GM12878 (cell line): Measurements from ENCODE around the gene ANGPTL2. TPM values are rescaled to one million over a fixed set of nuclear protein-coding genes. Genes with fewer than 3 reads are reported as not detected.

ENCODE experiments used
- ATAC-seq: fragments of 200-7000 bp; cut with Tn5 transposase; 3 replicates; pipeline ENCODE4 v1.9.1; 2020; ENCODE audit warnings: mild to moderate bottlenecking, moderate library complexity
- BruUV-seq: library from RNA; stranded (reverse); fragments of 400-500 nt; replicated peaks from 2 replicates; lab custom pipeline; 2021; lab: Mats Ljungman, UMichigan
- CTCF ChIA-PET: fragments of 300-600 bp; sonication (Branson Sonifier 250); formaldehyde crosslinking; extraction: SDS; loops from one replicate; lab custom pipeline; 2021; ENCODE audit warnings: inconsistent platforms; lab: Yijun Ruan, JAX
- POLR2A ChIA-PET: fragments of 350-600 bp; formaldehyde crosslinking; extraction: SDS; loops from one replicate; lab custom pipeline; 2021; ENCODE audit warnings: inconsistent platforms; lab: Charles Lee
- RAD21 ChIA-PET: fragments of 300-600 bp; sonication (Branson Sonifier 250); formaldehyde crosslinking; loops from one replicate; lab custom pipeline; 2023; ENCODE audit warnings: antibody characterized with exemption; ENCODE audit not compliant: unreplicated experiment; lab: Charles Lee
- SMC1A ChIA-PET: fragments of 300-600 bp; sonication (Branson Sonifier 250); formaldehyde crosslinking; loops from one replicate; lab custom pipeline; 2023; ENCODE audit not compliant: unreplicated experiment, uncharacterized antibody; lab: Charles Lee
- DNase-seq: peaks from one replicate; pipeline ENCODE4 v3.0.0-alpha.2; 2011; ENCODE audit warnings: low read depth, low spot score
- FAIRE-seq: peaks from 3 replicates; lab custom pipeline; 2011; peaks lifted over from hg19 to GRCh38; lab: Jason Lieb, UNC
- H2AFZ ChIP-seq: 2 replicates; pipeline ENCODE4 v1.6.0; 2011; ENCODE audit warnings: low read depth, low read length, control low read depth; ENCODE audit not compliant: control insufficient read depth
- H3K27ac ChIP-seq: 2 replicates; pipeline ENCODE4 v1.5.1; 2011; ENCODE audit warnings: control low read depth; ENCODE audit not compliant: control insufficient read depth, insufficient read depth
- H3K27me3 ChIP-seq, 2 experiments: replicated peaks in 1 of 2; 2 replicates each; pipeline versions ENCODE4 v1.6.0 to v1.6.1; 2011; ENCODE audit warnings: low read length in 1 of 2; ENCODE audit not compliant: control insufficient read depth in 2 of 2, insufficient read depth in 2 of 2
- H3K36me3 ChIP-seq, 2 experiments: 2 replicates each; pipeline ENCODE4 v1.5.1; 2011; ENCODE audit warnings: low read length in 1 of 2; ENCODE audit not compliant: control insufficient read depth in 2 of 2, insufficient read depth in 2 of 2
- H3K4me1 ChIP-seq: 2 replicates; pipeline ENCODE4 v1.6.1; 2011; ENCODE audit warnings: mild to moderate bottlenecking, low read length, moderate library complexity, mixed read lengths; ENCODE audit not compliant: control insufficient read depth, insufficient read depth
- H3K4me2 ChIP-seq: 2 replicates; pipeline ENCODE4 v1.6.0; 2011; ENCODE audit warnings: control low read depth; ENCODE audit not compliant: control insufficient read depth, insufficient read depth
- H3K4me3 ChIP-seq: fragments of 200-600 bp; sonication (generic); 2 replicates; pipeline ENCODE4 v1.5.1; 2016
- H3K79me2 ChIP-seq: 2 replicates; pipeline ENCODE4 v1.6.0; 2011; ENCODE audit warnings: low read length; ENCODE audit not compliant: control insufficient read depth, insufficient read depth
- H3K9ac ChIP-seq: 2 replicates; pipeline ENCODE4 v1.8.0; 2011; ENCODE audit warnings: low read length, control low read depth, mixed read lengths; ENCODE audit not compliant: control insufficient read depth, insufficient read depth
- H3K9me3 ChIP-seq: replicated peaks from 3 replicates; pipeline ENCODE4 v1.5.1; 2011; ENCODE audit warnings: mild to moderate bottlenecking, low read length; ENCODE audit not compliant: control insufficient read depth, insufficient read depth
- H4K20me1 ChIP-seq: 2 replicates; pipeline ENCODE4 v1.6.0; 2011; ENCODE audit not compliant: control insufficient read depth, insufficient read depth
- ATF7 ChIP-seq: fragments of 450-650 bp; IDR thresholded peaks from 2 replicates; pipeline ENCODE4 v1.6.1; 2016; ENCODE audit warnings: low read depth, mild to moderate bottlenecking
- CBX3 ChIP-seq: fragments of 200-600 bp; sonication (generic); IDR thresholded peaks from 2 replicates; pipeline ENCODE4 v1.6.1; 2016; ENCODE audit warnings: low read depth, borderline replicate concordance
- MEF2A ChIP-seq: IDR thresholded peaks from 2 replicates; pipeline ENCODE4 v1.6.1; 2011; ENCODE audit warnings: low read depth, mild to moderate bottlenecking, low read length, moderate library complexity; ENCODE audit not compliant: insufficient read depth
- NBN ChIP-seq: fragments of 450-650 bp; IDR thresholded peaks from 2 replicates; pipeline ENCODE4 v1.6.1; 2016
- SRF ChIP-seq, 2 experiments: IDR thresholded peaks; 2 replicates each; pipeline ENCODE4 v1.6.1; 2011; ENCODE audit warnings: low read depth in 2 of 2, low read length in 2 of 2, mild to moderate bottlenecking in 1 of 2, moderate library complexity in 1 of 2
- ZNF622 ChIP-seq: fragments of 450-650 bp; IDR thresholded peaks from 2 replicates; pipeline ENCODE4 v1.6.1; 2017; ENCODE audit warnings: mild to moderate bottlenecking, inconsistent platforms
- WGBS: methylation state at CpG from one replicate; pipeline ENCODE4 v1.1.6; 2016; ENCODE audit warnings: low lambda C conversion rate; ENCODE audit not compliant: insufficient replicate concordance, insufficient coverage; ENCODE audit errors: missing lambda C conversion rate; 5-methylcytosine and 5-hydroxymethylcytosine counted together
- in situ Hi-C: fragments of 300-500 bp; cut with MboI; formaldehyde crosslinking; loops from 9 replicates; pipeline ENCODE4 v1.14.3; 2018; ENCODE audit warnings: mixed read lengths
- intact Hi-C: fragments of 100-400 bp; cut with micrococcal nuclease; formaldehyde crosslinking; loops from one replicate; pipeline ENCODE4 v1.14.2; 2022; ENCODE audit not compliant: unreplicated experiment
- polyA plus RNA-seq, 11 experiments: library from polyadenylated mRNA; depleted of rRNA in 4 of 11; unstranded in 6 of 11; stranded (reverse) in 5 of 11; fragments of >200 nt; fragmentation: Nextera tagmentation in 4 of 11; fragmentation: Illumina TruSeq in 1 of 11; extraction: Ambion mirVana in 4 of 11; extraction: Trizol in 1 of 11; gene quantifications; 1 replicate in 1 of 11; 2 replicates in 10 of 11; pipeline versions ENCODE4 v1.2.1 to v1.2.3, GENCODE V29; 2011 to 2016; ENCODE audit warnings: inconsistent platforms in 2 of 11, missing spikeins in 2 of 11, low read depth in 1 of 11
- total RNA-seq, 4 experiments: library from RNA; depleted of rRNA in 3 of 4; stranded (reverse); fragments of >200 nt in 3 of 4; fragmentation: Illumina TruSeq in 1 of 4; extraction: Trizol in 1 of 4; gene quantifications; 2 replicates each; pipeline versions ENCODE4 v1.2.1 to v1.2.3, GENCODE V29; 2013 to 2021

ANGPTL2 gene
- total and polyA plus RNA-seq, 10 of the 15 experiments (the other 5 are each of a cell fraction or from before 2014, with no cell fraction given) = 0.13 to 2.6 (median 0.82) TPM; not detected in 1

- no peak for TF ChIP-seq ATF7
- TF ChIP-seq, all 136 proteins: peak for 0
Measured at GRCh38 chr9:127114606-127115005, 7.8 kb downstream of the ANGPTL2 start (continued).

DNA sequence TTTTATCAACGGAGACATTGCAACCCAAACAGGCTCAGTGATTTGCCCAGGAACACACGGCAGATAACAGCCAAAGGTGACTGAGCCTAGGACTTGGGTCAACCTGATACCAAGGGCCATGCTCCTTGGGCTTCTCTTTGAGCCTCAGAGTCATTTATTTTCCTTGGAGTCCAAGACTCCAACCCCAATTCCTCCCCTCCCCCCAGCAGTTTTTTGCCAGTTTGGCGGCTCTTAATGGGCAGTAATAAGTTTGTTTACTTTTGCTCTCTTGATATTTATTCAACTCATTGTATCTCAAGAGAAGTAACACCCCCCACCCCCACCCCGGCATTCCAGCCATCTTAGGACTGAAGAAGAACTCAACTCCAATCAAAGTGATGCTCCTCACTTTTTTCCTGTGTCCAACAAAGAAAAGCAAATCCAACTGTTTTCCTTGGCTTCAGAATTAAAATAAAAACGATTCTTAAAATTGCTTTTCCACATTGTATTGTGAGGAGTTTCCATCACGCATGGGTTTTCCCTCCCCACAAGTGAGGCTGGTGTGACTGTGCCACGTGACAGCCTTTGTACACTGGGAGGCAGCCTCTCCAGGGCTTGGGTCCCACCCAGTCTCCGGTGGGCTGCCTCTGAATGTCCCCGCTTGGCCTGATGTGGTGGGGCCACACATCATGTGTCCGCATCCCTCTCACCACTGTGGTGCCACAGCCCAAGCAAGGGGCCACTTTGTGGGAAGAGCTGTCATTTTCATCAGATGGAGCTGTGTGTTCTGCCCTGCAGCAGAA lies 9.1 kb downstream of the ANGPTL2 start:
- no peaks in the 10 kb centered on the region for H4K20me1 ChIP-seq
- no peak overlapping the region for H3K4me2 ChIP-seq
- intact Hi-C loops (no loop called here), in situ Hi-C loops (no loop called here)
- POLR2A ChIA-PET = no interaction called here
- no TSS peak for BruUV-seq
- no peaks in the 10 kb centered on the region for H3K79me2 ChIP-seq
- ATAC-seq (no peak), FAIRE-seq (no peak), DNase-seq (no peak)
- no peak overlapping the region for H3K27ac ChIP-seq
- CTCF ChIA-PET = interaction anchor here (0.8 to 1.2 kb wide), 2 partner anchors 173 to 217 kb away, joined by 3 read pairs; no protein-coding TSS in a partner anchor
- 65% methylated on average over 10 of the region's 10 CpGs for WGBS
- no peak overlapping the region for H3K4me3 ChIP-seq
- H3K4me1 ChIP-seq = peaks cover 8% of the 10 kb centered on the region; the same call in 1 of the 2 replicates
- no peaks in the 10 kb centered on the region for H3K27me3 ChIP-seq
- H3K36me3 ChIP-seq = no peaks in the 10 kb centered on the region
- RAD21 ChIA-PET = no interaction called here
- SMC1A ChIA-PET = interaction anchor here (1.2 to 1.4 kb wide), 3 partner anchors 10 to 54 kb away, joined by 3 to 4 read pairs (median 3); no protein-coding TSS in a partner anchor
- no peak overlapping the region for H3K9ac ChIP-seq
- TF ChIP-seq ZNF622 = no peak
- TF ChIP-seq CBX3 = no peak
- TF ChIP-seq MEF2A = no peak
- no peak for TF ChIP-seq NBN
- TF ChIP-seq SRF (IDR thresholded peaks at IDR 0.05; ENCODE audit: low read depth in 2 of 2, low read length in 2 of 2) = no peak
- no peak overlapping the region for H2AFZ ChIP-seq
- no peaks in the 10 kb centered on the region for H3K9me3 ChIP-seq
